Gastrocnemius medialis (tissue), 4 donors: ENCODE data around the gene KRTAP10-4. TPM values are rescaled to one million over a fixed set of nuclear protein-coding genes. Genes with fewer than 3 reads are reported as not detected.

Source experiments
- ATAC-seq, 2 donors: fragments of 150-250 bp; one replicate each; pipeline ENCODE4 v1.9.1; 2016
- DNase-seq, 2 donors: peaks; one replicate each; pipeline ENCODE4 v3.0.0-alpha.2; 2019
- H3K27ac ChIP-seq, 4 donors: fragments of 200-600 bp; sonication (generic); 1 replicate in 1 of 4; 2 replicates in 3 of 4; pipeline ENCODE4 v1.5.1; 2016 to 2018; ENCODE audit warnings: mild to moderate bottlenecking in 2 of 4, moderate library complexity in 1 of 4
- H3K27me3 ChIP-seq, 3 donors: fragments of 200-600 bp; sonication (generic) in 2 of 3; 1 replicate in 1 of 3; 2 replicates in 2 of 3; pipeline versions ENCODE4 v1.5.1 to v1.6.0; 2016 to 2019; ENCODE audit warnings: mild to moderate bottlenecking in 1 of 3, moderate library complexity in 1 of 3
- H3K36me3 ChIP-seq, 2 donors: fragments of 200-600 bp; sonication (generic) in 1 of 2; one replicate each; pipeline ENCODE4 v1.5.1; 2017 to 2018
- H3K4me1 ChIP-seq, 2 donors: fragments of 200-600 bp; sonication (generic) in 1 of 2; one replicate each; pipeline ENCODE4 v1.5.1; 2016 to 2017; ENCODE audit warnings: mild to moderate bottlenecking in 2 of 2
- H3K4me3 ChIP-seq, 4 donors: fragments of 200-600 bp; sonication (generic) in 3 of 4; 1 replicate in 1 of 4; 2 replicates in 3 of 4; pipeline ENCODE4 v1.5.1; 2016 to 2019; ENCODE audit warnings: mild to moderate bottlenecking in 2 of 4
- H3K9me3 ChIP-seq, 3 donors: fragments of 200-600 bp; sonication (generic) in 2 of 3; 1 replicate in 1 of 3; 2 replicates in 2 of 3; pipeline ENCODE4 v1.5.1; 2016 to 2019
- CTCF ChIP-seq, 5 experiments: fragments of 450-650 bp in 3 of 5; fragments of 200-600 bp in 2 of 5; sonication (generic) in 2 of 5; IDR thresholded peaks in 4 of 5; conservative IDR thresholded peaks in 1 of 5; 1 replicate in 4 of 5; 2 replicates in 1 of 5; pipeline ENCODE4 v1.5.1; 2016 to 2019; ENCODE audit warnings: antibody characterized with exemption in 5 of 5, mild to moderate bottlenecking in 3 of 5, moderate library complexity in 3 of 5
- POLR2A ChIP-seq, 2 donors: fragments of 450-650 bp; IDR thresholded peaks; one replicate each; pipeline ENCODE4 v1.6.1; 2017; ENCODE audit warnings: antibody characterized with exemption in 2 of 2, mild to moderate bottlenecking in 2 of 2, moderate library complexity in 2 of 2
- in situ Hi-C, 4 donors: fragments of 200-750 bp; cut with MboI; loops; one replicate each; pipeline versions ENCODE4 v1.15.0 to v1.8.0; 2017; ENCODE audit warnings: low sequenced_read_pairs in 4 of 4
- intact Hi-C: fragments of 100-400 bp; cut with DNase I; formaldehyde crosslinking; loops from one replicate; pipeline ENCODE4 v1.15.1; 2023; ENCODE audit warnings: low total_unique reads
- total RNA-seq, 4 donors: library from RNA; depleted of rRNA; stranded (reverse); fragments of >200 nt; gene quantifications; one replicate each; pipeline versions ENCODE4 v1.1.0 to v1.2.3, GENCODE V29; 2016

The KRTAP10-4 gene
- total RNA-seq, 4 donors from 2014 or later = not detected

- no peak overlapping the region for H3K4me3 ChIP-seq
- in situ Hi-C loops = no loop called here
- H3K27me3 ChIP-seq = peaks cover 17 to 23% (median 18%) of the 10 kb centered on the region in 3 donors
- TF ChIP-seq POLR2A (IDR thresholded peaks at IDR 0.05) = no peak
- TF ChIP-seq CTCF (IDR thresholded peaks at IDR 0.05 in 4 of 5, conservative IDR thresholded peaks at IDR 0.05 in 1 of 5) = no peak
- H3K27ac ChIP-seq = no peak overlapping the region
- H3K4me1 ChIP-seq = no peaks in the 10 kb centered on the region
- H3K36me3 ChIP-seq = no peaks in the 10 kb centered on the region
- DNase-seq (no peak), ATAC-seq (no peak)
- intact Hi-C loops = no loop called here
- no peaks in the 10 kb centered on the region for H3K9me3 ChIP-seq
Observed at GRCh38 chr21:44540741-44541288, 32.7 kb upstream of the KRTAP10-4 start.

- no peaks in the 10 kb centered on the region for H3K36me3 ChIP-seq
- in situ Hi-C loops (no loop called here), intact Hi-C loops (no loop called here)
- DNase-seq (no peak), ATAC-seq (no peak)
- peaks cover 13 to 23% (median 20%) of the 10 kb centered on the region in 3 donors for H3K27me3 ChIP-seq
- no peaks in the 10 kb centered on the region for H3K4me1 ChIP-seq
- TF ChIP-seq CTCF (IDR thresholded peaks at IDR 0.05 in 4 of 5, conservative IDR thresholded peaks at IDR 0.05 in 1 of 5) = no peak
- H3K9me3 ChIP-seq = no peaks in the 10 kb centered on the region
- no peak overlapping the region for H3K4me3 ChIP-seq
- H3K27ac ChIP-seq = no peak overlapping the region
Observed at GRCh38 chr21:44542716-44543115, 30.8 kb upstream of the KRTAP10-4 start.

GRCh38 chr21:44544566-44544965 is 29.0 kb upstream of the KRTAP10-4 start:
- H3K36me3 ChIP-seq = no peaks in the 10 kb centered on the region
- H3K27me3 ChIP-seq = peaks cover 9 to 29% (median 27%) of the 10 kb centered on the region in 3 donors
- no peak for DNase-seq
- in situ Hi-C loops = no loop called here
- H3K4me1 ChIP-seq = no peaks in the 10 kb centered on the region
- intact Hi-C loops = no loop called here
- no peak overlapping the region for H3K4me3 ChIP-seq
- H3K9me3 ChIP-seq = no peaks in the 10 kb centered on the region
- H3K27ac ChIP-seq = no peak overlapping the region
- ATAC-seq = no peak
- no peak for TF ChIP-seq CTCF (IDR thresholded peaks at IDR 0.05 in 4 of 5, conservative IDR thresholded peaks at IDR 0.05 in 1 of 5)

GRCh38 chr21:44547656-44548331 is 25.7 kb upstream of the KRTAP10-4 start:
- TF ChIP-seq CTCF (IDR thresholded peaks at IDR 0.05 in 4 of 5, conservative IDR thresholded peaks at IDR 0.05 in 1 of 5) = no peak
- TF ChIP-seq POLR2A (IDR thresholded peaks at IDR 0.05) = no peak
- no peak overlapping the region for H3K4me3 ChIP-seq
- no peaks in the 10 kb centered on the region for H3K4me1 ChIP-seq
- no peaks in the 10 kb centered on the region for H3K9me3 ChIP-seq
- in situ Hi-C loops = no loop called here
- DNase-seq = no peak
- no peaks in the 10 kb centered on the region for H3K36me3 ChIP-seq
- H3K27me3 ChIP-seq = peaks cover 14 to 41% (median 30%) of the 10 kb centered on the region in 3 donors
- no peak overlapping the region for H3K27ac ChIP-seq
- no peak for ATAC-seq
- intact Hi-C loops = no loop called here
